A549 treated with Hydrocortisone at 1 μM for 4 hours (cell line): ENCODE measurements around the gene LRRC37A3. TPM values are rescaled to one million over a fixed set of nuclear protein-coding genes. Genes with fewer than 3 reads are reported as not detected.

Source experiments
- total RNA-seq: library from RNA; stranded (reverse); fragments of 200-300 nt; extraction: Qiagen RNA extraction; gene quantifications from 5 replicates; pipeline ENCODE4 v1.2.3, GENCODE V29; 2022

The LRRC37A3 gene
- total RNA-seq, result 2.1 to 3.2 TPM (median 2.1 TPM) in 5 replicates

DNA sequence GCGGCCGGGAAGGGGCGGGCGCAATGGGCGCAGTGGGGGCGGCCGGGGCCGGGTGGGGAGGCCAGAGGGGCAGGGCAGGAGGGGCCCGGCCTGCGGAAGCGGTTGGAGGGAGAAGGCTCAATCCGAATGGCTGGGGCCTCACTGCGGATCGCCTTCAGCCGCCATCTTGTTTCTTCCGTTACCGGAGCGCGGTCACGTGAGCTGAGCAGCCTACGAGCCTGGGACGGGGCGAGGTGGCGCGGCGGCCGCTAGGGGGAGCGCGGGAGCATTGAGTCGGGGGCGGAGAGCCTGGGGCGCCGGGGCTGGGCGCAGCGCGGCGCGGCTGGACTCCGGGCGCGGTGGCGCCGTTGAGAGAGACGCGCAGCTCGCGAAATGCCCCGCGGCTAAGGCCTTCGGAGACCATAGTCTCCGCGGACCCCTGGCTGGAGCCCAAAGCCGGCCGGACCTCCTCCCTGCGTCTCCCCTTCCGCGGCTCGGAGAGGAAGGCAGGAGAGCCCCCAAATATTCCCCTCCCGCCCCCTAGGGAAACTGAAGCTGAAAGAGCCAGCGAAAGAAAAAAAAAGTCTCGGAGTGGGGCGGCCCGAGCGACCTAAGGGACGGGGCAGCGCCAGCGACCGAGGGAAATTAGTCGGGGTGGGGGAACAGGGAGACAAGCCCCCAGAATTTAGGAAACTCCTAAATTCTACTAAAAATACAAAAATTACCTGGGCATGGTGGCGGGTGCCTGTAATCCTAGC is at the start of gene LRRC37A3:
Gene LRRC37A3 (minus strand): TSS at position 190 of the 737 bp plus-strand sequence. CDS start 22,221 bp downstream, outside the sequence.

Other genes starting within 250 kb of the LRRC37A3 start
- gene GNA13, start 137.3 kb upstream of the LRRC37A3 start, total RNA-seq, result 28.5 to 46.7 TPM (median 36.1 TPM) in 5 replicates
- gene RGS9, start 217.9 kb upstream of the LRRC37A3 start, total RNA-seq, result 5.7 to 7.7 TPM (median 7.4 TPM) in 5 replicates